Measurements from ENCODE around the gene TXNDC2. TPM values are rescaled to one million over a fixed set of nuclear protein-coding genes. Genes with fewer than 3 reads are reported as not detected.

Gene TXNDC2
- total RNA-seq, 1 donor, result 0.36 TPM

DNA sequence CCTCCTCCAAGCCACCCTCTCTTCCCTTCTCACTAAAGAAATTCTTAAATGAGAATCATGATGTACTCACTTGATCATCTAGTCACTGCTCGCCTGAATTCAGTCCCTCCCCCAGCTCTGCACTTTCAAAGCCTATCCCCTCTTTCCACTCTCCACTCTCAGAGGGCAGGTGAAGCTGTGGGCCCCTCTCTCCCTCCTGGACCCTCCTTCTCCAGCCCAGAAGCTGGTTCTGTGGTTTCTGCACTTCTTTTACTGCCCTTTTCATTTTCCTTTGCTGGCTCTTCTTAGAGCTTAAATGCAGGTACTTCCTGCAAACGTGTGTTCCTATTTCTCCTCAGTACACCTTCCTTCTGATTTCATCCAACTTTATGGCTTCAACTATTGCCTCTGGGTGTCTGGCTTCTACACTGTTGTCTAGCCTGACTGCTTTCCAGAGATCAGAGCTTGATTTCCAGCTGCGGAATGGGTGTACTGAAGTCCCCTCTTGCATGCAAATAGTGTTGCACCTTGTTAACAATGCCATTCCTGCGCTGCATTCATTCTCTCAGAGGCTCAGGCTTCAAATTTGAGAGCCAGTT is 15.3 kb upstream of the TXNDC2 start:
- Histone ChIP-seq H3K4me2 (ENCODE audit: insufficient read depth, low read length) (peak overlapping the region; percentile 4), H3K4me3 (ENCODE audit: insufficient read depth, low read length) (no peak overlapping the region), H3K9me3 (ENCODE audit: low read depth, low read length) (peaks cover 2% of the 10 kb centered on the region), H2AFZ (ENCODE audit: low read length) (peak overlapping the region; percentile 79), H4K20me1 (ENCODE audit: insufficient read depth, low read length) (no peaks in the 10 kb centered on the region), H3K27ac (ENCODE audit: low read depth, low read length) (peak overlapping the region; percentile 71), H3K79me2 (ENCODE audit: insufficient read depth, low read length) (no peaks in the 10 kb centered on the region), H3K27me3 (ENCODE audit: insufficient read depth, low read length) (no peaks in the 10 kb centered on the region), H3K4me1 (ENCODE audit: insufficient read depth, low read length) (peaks cover 22% of the 10 kb centered on the region), H3K36me3 (ENCODE audit: insufficient read depth, low read length) (no peaks in the 10 kb centered on the region)
- no peak for DNase-seq (ENCODE audit: insufficient read length, low spot score, missing footprints)
- no peak for TF ChIP-seq CTCF (IDR thresholded peaks at IDR 0.05; ENCODE audit: extremely low read depth, low read depth, low read length)

DNA sequence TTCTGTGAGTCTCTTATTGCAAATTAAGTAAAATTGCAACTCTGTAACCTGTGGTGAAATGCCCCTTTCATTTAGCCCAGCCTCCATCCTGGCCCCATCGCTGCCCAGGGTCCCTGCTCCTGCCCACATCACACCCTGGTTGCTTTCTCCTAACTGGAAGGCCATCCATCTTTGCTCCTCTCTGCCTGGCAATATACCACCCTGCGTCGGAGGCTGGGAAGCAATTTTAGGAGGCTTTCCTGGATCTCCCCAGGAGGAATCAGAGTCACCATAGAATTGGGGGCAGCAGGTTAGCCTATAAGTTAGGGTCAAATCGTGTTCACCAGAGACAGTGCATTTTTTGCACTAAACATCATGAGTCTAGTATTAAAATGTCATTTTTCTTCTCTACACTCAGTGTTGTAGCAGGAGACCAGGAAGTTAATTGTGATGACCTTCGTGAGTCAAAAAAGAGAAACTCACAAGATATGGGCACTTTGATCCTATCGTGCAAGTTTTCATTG is 14.5 kb upstream of the TXNDC2 start:
- Histone ChIP-seq H3K36me3 (ENCODE audit: insufficient read depth, low read length) (no peaks in the 10 kb centered on the region), H3K79me2 (ENCODE audit: insufficient read depth, low read length) (no peaks in the 10 kb centered on the region), H3K27me3 (ENCODE audit: insufficient read depth, low read length) (no peaks in the 10 kb centered on the region), H3K4me1 (ENCODE audit: insufficient read depth, low read length) (peaks cover 26% of the 10 kb centered on the region), H3K4me2 (ENCODE audit: insufficient read depth, low read length) (no peak overlapping the region), H2AFZ (ENCODE audit: low read length) (peak overlapping the region; percentile 64), H3K27ac (ENCODE audit: low read depth, low read length) (no peak overlapping the region), H4K20me1 (ENCODE audit: insufficient read depth, low read length) (no peaks in the 10 kb centered on the region), H3K9me3 (ENCODE audit: low read depth, low read length) (no peaks in the 10 kb centered on the region), H3K4me3 (ENCODE audit: insufficient read depth, low read length) (no peak overlapping the region)
- DNase-seq (ENCODE audit: insufficient read length, low spot score, missing footprints), result no peak
- TF ChIP-seq CTCF (IDR thresholded peaks at IDR 0.05; ENCODE audit: extremely low read depth, low read depth, low read length), result no peak

DNA sequence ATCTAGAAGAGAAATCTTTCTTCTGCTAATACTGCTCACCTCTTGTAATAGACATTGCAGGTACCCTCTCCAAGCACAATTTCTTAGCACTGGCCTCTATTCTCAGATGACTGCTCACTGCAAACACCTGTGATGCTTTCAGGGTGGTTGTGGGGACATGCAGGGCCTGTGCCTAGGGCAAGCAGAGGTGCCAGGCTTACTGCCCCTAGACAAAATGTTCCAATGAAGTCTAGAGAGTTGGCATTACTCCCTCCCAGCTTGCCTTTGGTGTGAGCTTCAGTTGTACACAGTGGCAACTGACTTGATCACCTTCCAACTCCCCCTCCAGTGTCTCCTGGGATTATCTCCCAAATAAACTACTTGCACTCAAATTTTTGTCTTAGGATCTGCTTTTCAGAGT is 12.9 kb upstream of the TXNDC2 start:
- H3K27me3 ChIP-seq (ENCODE audit: insufficient read depth, low read length), result no peaks in the 10 kb centered on the region
- H3K79me2 ChIP-seq (ENCODE audit: insufficient read depth, low read length), result no peaks in the 10 kb centered on the region
- H3K4me3 ChIP-seq (ENCODE audit: insufficient read depth, low read length), result no peak overlapping the region
- DNase-seq (ENCODE audit: insufficient read length, low spot score, missing footprints), result no peak
- no peaks in the 10 kb centered on the region for H3K36me3 ChIP-seq (ENCODE audit: insufficient read depth, low read length)
- peaks cover 39% of the 10 kb centered on the region for H3K4me1 ChIP-seq (ENCODE audit: insufficient read depth, low read length)
- H3K4me2 ChIP-seq (ENCODE audit: insufficient read depth, low read length), result no peak overlapping the region
- H3K27ac ChIP-seq (ENCODE audit: low read depth, low read length), result no peak overlapping the region
- H4K20me1 ChIP-seq (ENCODE audit: insufficient read depth, low read length), result no peaks in the 10 kb centered on the region
- TF ChIP-seq CTCF (IDR thresholded peaks at IDR 0.05; ENCODE audit: extremely low read depth, low read depth, low read length), result no peak
- H3K9me3 ChIP-seq (ENCODE audit: low read depth, low read length), result no peaks in the 10 kb centered on the region
- H2AFZ ChIP-seq (ENCODE audit: low read length), result no peak overlapping the region

DNA sequence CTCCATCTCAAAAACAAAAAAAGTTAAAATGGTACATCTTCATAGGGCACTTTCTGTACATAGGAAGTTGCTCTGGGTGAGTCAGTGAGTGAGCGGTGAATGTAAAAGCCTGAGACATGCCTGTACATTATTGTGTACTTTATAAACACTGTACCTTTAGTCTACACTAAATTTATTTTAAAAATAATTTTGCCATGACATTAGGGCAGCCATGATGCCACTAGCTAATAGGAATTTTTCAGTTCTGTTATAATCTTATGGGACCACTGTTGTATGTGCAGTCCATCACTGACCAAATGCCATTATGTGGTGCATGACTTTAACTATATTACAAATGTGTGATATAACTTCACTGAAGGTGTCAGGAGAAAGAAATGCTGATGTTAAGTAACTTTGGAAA is 11.0 kb upstream of the TXNDC2 start:
- H3K27ac ChIP-seq (ENCODE audit: low read depth, low read length), result no peak overlapping the region
- H3K27me3 ChIP-seq (ENCODE audit: insufficient read depth, low read length), result no peaks in the 10 kb centered on the region
- H2AFZ ChIP-seq (ENCODE audit: low read length), result no peak overlapping the region
- no peaks in the 10 kb centered on the region for H3K36me3 ChIP-seq (ENCODE audit: insufficient read depth, low read length)
- no peaks in the 10 kb centered on the region for H3K79me2 ChIP-seq (ENCODE audit: insufficient read depth, low read length)
- H3K4me1 ChIP-seq (ENCODE audit: insufficient read depth, low read length), result peaks cover 28% of the 10 kb centered on the region
- no peaks in the 10 kb centered on the region for H4K20me1 ChIP-seq (ENCODE audit: insufficient read depth, low read length)
- no peak overlapping the region for H3K4me2 ChIP-seq (ENCODE audit: insufficient read depth, low read length)
- no peaks in the 10 kb centered on the region for H3K9me3 ChIP-seq (ENCODE audit: low read depth, low read length)
- TF ChIP-seq CTCF (IDR thresholded peaks at IDR 0.05; ENCODE audit: extremely low read depth, low read depth, low read length), result no peak
- DNase-seq (ENCODE audit: insufficient read length, low spot score, missing footprints), result no peak
- H3K4me3 ChIP-seq (ENCODE audit: insufficient read depth, low read length), result no peak overlapping the region
